PC-9 (cell line): Measurements from ENCODE around the gene TRIM7.

Experiments used
- EZH2 ChIP-seq: fragments of 200-600 bp; sonication (generic); IDR thresholded peaks from 2 replicates; pipeline ENCODE4 v1.8.0; 2017; ENCODE audit warnings: antibody characterized with exemption, low read depth
- TF ChIP-seq, protein P1 (sequence below): fragments of 200-600 bp; sonication (generic); conservative IDR thresholded peaks from 2 replicates; pipeline ENCODE4 v1.6.1; 2017; ENCODE audit warnings: mixed run types, antibody characterized with exemption, mild to moderate bottlenecking, moderate library complexity

DNA sequence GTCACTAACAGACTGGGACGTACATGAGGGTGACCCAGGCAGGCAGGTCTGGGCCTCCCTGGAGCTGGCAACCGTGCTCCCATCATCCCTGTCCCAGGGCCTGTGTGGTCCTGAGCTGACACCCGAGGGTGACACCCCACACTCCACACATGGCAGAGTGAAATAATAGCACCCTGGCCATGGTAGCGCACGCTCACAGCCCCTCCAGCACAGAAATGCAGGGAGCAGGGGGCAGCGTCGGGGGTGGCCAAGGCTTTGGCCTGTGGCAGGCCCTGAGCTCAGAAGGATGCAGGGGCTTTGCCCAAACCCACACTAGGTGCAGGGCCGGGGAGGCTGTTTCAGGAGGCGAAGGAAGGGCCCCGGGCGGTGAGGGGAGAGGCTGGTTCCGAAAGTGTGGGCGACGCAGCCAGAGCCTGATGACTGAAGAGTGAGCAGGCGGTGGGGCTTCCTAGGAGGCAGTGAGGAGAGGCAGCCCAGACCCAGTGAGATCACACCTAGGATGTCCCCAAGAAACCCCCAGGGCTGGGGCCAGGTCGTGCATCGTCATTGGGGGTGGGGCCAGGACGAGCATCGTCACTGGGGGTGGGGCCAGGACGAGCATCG, 44.7 kb downstream of the TRIM7 start:
- TF ChIP-seq, protein P1, sequence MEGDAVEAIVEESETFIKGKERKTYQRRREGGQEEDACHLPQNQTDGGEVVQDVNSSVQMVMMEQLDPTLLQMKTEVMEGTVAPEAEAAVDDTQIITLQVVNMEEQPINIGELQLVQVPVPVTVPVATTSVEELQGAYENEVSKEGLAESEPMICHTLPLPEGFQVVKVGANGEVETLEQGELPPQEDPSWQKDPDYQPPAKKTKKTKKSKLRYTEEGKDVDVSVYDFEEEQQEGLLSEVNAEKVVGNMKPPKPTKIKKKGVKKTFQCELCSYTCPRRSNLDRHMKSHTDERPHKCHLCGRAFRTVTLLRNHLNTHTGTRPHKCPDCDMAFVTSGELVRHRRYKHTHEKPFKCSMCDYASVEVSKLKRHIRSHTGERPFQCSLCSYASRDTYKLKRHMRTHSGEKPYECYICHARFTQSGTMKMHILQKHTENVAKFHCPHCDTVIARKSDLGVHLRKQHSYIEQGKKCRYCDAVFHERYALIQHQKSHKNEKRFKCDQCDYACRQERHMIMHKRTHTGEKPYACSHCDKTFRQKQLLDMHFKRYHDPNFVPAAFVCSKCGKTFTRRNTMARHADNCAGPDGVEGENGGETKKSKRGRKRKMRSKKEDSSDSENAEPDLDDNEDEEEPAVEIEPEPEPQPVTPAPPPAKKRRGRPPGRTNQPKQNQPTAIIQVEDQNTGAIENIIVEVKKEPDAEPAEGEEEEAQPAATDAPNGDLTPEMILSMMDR, result no peak
- no peak for TF ChIP-seq EZH2
